PFSK-1 (cell line): ENCODE results near the gene MYNN.

ENCODE experiments used
- FOXP2 ChIP-seq: optimal IDR thresholded peaks from 2 replicates; pipeline ENCODE3; 2011; ENCODE audit warnings: borderline replicate concordance, control low read depth, inconsistent platforms; ENCODE audit not compliant: insufficient read depth; ENCODE audit errors: extremely low read length, extremely low read depth
- POLR2AphosphoS5 ChIP-seq: IDR thresholded peaks from 2 replicates; pipeline ENCODE4 v1.6.1; 2012; ENCODE audit warnings: low read depth, mild to moderate bottlenecking, control low read depth, low read length, moderate library complexity
- SIN3A ChIP-seq: IDR thresholded peaks from 2 replicates; pipeline ENCODE4 v1.6.1; 2012; ENCODE audit warnings: mild to moderate bottlenecking, low read length, moderate library complexity, borderline replicate concordance; ENCODE audit not compliant: insufficient read depth
- TAF1 ChIP-seq: IDR thresholded peaks from 2 replicates; pipeline ENCODE4 v1.6.1; 2012; ENCODE audit warnings: low read length, control low read depth, borderline replicate concordance; ENCODE audit not compliant: insufficient read depth
- TF ChIP-seq, protein P1 (sequence below), 2 experiments: IDR thresholded peaks; 2 replicates each; pipeline versions ENCODE4 v1.6.1 to v1.8.0; 2011 to 2012; ENCODE audit warnings: low read depth in 2 of 2, low read length in 2 of 2, control low read depth in 1 of 2, inconsistent platforms in 1 of 2, mild to moderate bottlenecking in 1 of 2, moderate library complexity in 1 of 2; ENCODE audit not compliant: insufficient read depth in 1 of 2

Gene MYNN

GRCh38 chr3:169827712-169828111 is 54.5 kb downstream of the MYNN start:
- no peak for TF ChIP-seq TAF1
- no peak for TF ChIP-seq POLR2AphosphoS5
- TF ChIP-seq, protein P1, sequence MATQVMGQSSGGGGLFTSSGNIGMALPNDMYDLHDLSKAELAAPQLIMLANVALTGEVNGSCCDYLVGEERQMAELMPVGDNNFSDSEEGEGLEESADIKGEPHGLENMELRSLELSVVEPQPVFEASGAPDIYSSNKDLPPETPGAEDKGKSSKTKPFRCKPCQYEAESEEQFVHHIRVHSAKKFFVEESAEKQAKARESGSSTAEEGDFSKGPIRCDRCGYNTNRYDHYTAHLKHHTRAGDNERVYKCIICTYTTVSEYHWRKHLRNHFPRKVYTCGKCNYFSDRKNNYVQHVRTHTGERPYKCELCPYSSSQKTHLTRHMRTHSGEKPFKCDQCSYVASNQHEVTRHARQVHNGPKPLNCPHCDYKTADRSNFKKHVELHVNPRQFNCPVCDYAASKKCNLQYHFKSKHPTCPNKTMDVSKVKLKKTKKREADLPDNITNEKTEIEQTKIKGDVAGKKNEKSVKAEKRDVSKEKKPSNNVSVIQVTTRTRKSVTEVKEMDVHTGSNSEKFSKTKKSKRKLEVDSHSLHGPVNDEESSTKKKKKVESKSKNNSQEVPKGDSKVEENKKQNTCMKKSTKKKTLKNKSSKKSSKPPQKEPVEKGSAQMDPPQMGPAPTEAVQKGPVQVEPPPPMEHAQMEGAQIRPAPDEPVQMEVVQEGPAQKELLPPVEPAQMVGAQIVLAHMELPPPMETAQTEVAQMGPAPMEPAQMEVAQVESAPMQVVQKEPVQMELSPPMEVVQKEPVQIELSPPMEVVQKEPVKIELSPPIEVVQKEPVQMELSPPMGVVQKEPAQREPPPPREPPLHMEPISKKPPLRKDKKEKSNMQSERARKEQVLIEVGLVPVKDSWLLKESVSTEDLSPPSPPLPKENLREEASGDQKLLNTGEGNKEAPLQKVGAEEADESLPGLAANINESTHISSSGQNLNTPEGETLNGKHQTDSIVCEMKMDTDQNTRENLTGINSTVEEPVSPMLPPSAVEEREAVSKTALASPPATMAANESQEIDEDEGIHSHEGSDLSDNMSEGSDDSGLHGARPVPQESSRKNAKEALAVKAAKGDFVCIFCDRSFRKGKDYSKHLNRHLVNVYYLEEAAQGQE (IDR thresholded peaks at IDR 0.05; ENCODE audit: insufficient read depth in 1 of 2, low read depth in 2 of 2, low read length in 2 of 2) = no peak
- no peak for TF ChIP-seq FOXP2
- no peak for TF ChIP-seq SIN3A

DNA sequence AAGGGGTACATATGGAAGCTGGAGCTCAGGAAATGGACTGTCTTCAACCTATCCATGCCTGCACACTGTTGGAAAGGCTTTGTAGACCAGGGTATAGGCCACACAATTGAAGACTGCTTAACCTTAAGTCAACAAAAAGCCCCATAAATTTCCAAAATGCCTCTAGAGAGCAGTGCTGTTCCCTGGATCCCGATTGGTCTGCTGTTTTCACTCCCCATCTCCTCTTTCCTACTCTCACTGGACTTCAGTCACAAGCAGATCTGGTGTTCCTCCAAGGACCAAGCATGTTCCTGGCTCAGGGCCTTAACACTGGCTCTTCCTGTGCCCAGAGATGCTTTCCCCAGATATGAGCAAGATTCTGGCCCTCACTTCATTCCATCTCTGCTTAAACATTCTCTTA is 62.3 kb downstream of the MYNN start:
- TF ChIP-seq FOXP2 = no peak
- TF ChIP-seq TAF1 = no peak
- TF ChIP-seq SIN3A = no peak
- TF ChIP-seq POLR2AphosphoS5 = no peak
- TF ChIP-seq, protein P1 (IDR thresholded peaks at IDR 0.05; ENCODE audit: insufficient read depth in 1 of 2, low read depth in 2 of 2, low read length in 2 of 2) = no peak

GRCh38 chr3:169836078-169836941 is 63.1 kb downstream of the MYNN start:
- TF ChIP-seq SIN3A (no peak), POLR2AphosphoS5 (no peak), TAF1 (no peak), FOXP2 (no peak)
- TF ChIP-seq, protein P1 (IDR thresholded peaks at IDR 0.05; ENCODE audit: insufficient read depth in 1 of 2, low read depth in 2 of 2, low read length in 2 of 2) = no peak

- TF ChIP-seq, protein P1 (IDR thresholded peaks at IDR 0.05; ENCODE audit: insufficient read depth in 1 of 2, low read depth in 2 of 2, low read length in 2 of 2) = no peak
- TF ChIP-seq POLR2AphosphoS5 = no peak
- no peak for TF ChIP-seq SIN3A
- TF ChIP-seq FOXP2 = no peak
- TF ChIP-seq TAF1 = no peak
These were observed 63.7 kb downstream of the MYNN start for GRCh38 chr3:169836942-169837275.

DNA sequence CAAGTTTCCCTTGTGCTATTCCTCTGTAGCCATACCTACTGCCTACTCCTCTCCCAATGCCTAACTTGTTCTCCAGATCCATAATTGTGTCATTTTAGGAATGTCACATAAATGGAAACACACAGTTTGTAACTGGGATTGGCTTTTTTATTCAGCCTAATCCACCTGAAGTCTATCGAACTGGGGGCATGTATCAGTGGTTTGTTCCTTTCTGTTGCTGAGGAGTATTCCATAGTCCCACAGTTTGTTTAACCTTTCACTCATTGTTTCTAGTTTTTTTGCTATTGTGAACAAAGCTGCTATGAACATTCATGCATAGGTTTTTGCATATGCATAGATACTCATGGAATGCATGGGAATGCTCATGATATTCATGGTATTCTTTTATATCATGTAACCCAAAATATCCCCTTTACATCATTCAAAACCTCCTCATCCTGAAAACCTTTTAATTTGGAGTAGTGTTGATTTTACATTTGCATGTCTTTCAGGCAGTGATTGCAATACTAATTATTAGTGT is 65.4 kb downstream of the MYNN start:
- TF ChIP-seq FOXP2 (no peak), POLR2AphosphoS5 (no peak), SIN3A (no peak), TAF1 (no peak)
- TF ChIP-seq, protein P1 (IDR thresholded peaks at IDR 0.05; ENCODE audit: insufficient read depth in 1 of 2, low read depth in 2 of 2, low read length in 2 of 2) = no peak
